ENCODE results near the gene BICRAL. TPM values are rescaled to one million over a fixed set of nuclear protein-coding genes. Genes with fewer than 3 reads are reported as not detected.

BICRAL gene
- total RNA-seq, 1 experiment from 2014 or later = 6.9 TPM

GRCh38 chr6:42764911-42765648, 16.8 kb upstream of the BICRAL start:
- no peaks in the 10 kb centered on the region for H3K36me3 ChIP-seq (ENCODE audit: insufficient read depth, low read length, poor library complexity, severe bottlenecking)
- no peak for DNase-seq (ENCODE audit: low spot score)
- ChIA-PET POLR2A (ENCODE audit: low non-redundant PET) (interaction anchor here (0.8 kb wide), 1 partner anchor 981 kb away, joined by 3 read pairs; no protein-coding TSS in a partner anchor), CTCF (no interaction called here)
- H3K4me1 ChIP-seq (ENCODE audit: insufficient read depth, low read length, poor library complexity, severe bottlenecking) = no peaks in the 10 kb centered on the region
- H3K27me3 ChIP-seq (replicated peaks; ENCODE audit: insufficient read depth, low read depth, low read length, poor library complexity) = no peaks in the 10 kb centered on the region
- BruUV-seq (replicated peaks) = no TSS peak
- TF ChIP-seq CTCF (conservative IDR thresholded peaks at IDR 0.05; ENCODE audit: low read depth, low read length) = no peak
- TF ChIP-seq EZH2 (IDR thresholded peaks at IDR 0.05; ENCODE audit: borderline replicate concordance, low read depth, low read length, poor library complexity, severe bottlenecking) = no peak
- H3K4me3 ChIP-seq (ENCODE audit: low read depth, low read length, poor library complexity, severe bottlenecking) = no peak overlapping the region
- intact Hi-C loops (cut with micrococcal nuclease; ENCODE audit: unreplicated experiment) = no loop called here
- no peaks in the 10 kb centered on the region for H3K9me3 ChIP-seq (ENCODE audit: low read depth, low read length, poor library complexity, severe bottlenecking)
- H3K27ac ChIP-seq (ENCODE audit: low read depth, low read length, poor library complexity, severe bottlenecking) = no peak overlapping the region

- ChIA-PET CTCF (no interaction called here), POLR2A (ENCODE audit: low non-redundant PET) (no interaction called here)
- no peaks in the 10 kb centered on the region for H3K4me1 ChIP-seq (ENCODE audit: insufficient read depth, low read length, poor library complexity, severe bottlenecking)
- no peak overlapping the region for H3K4me3 ChIP-seq (ENCODE audit: low read depth, low read length, poor library complexity, severe bottlenecking)
- DNase-seq (ENCODE audit: low spot score) = no peak
- no TSS peak for BruUV-seq (replicated peaks)
- H3K36me3 ChIP-seq (ENCODE audit: insufficient read depth, low read length, poor library complexity, severe bottlenecking) = no peaks in the 10 kb centered on the region
- no peaks in the 10 kb centered on the region for H3K9me3 ChIP-seq (ENCODE audit: low read depth, low read length, poor library complexity, severe bottlenecking)
- intact Hi-C loops (cut with micrococcal nuclease; ENCODE audit: unreplicated experiment) = no loop called here
- TF ChIP-seq CTCF (conservative IDR thresholded peaks at IDR 0.05; ENCODE audit: low read depth, low read length) = no peak
- no peak for TF ChIP-seq EZH2 (IDR thresholded peaks at IDR 0.05; ENCODE audit: borderline replicate concordance, low read depth, low read length, poor library complexity, severe bottlenecking)
- no peak overlapping the region for H3K27ac ChIP-seq (ENCODE audit: low read depth, low read length, poor library complexity, severe bottlenecking)
- H3K27me3 ChIP-seq (replicated peaks; ENCODE audit: insufficient read depth, low read depth, low read length, poor library complexity) = no peaks in the 10 kb centered on the region
These were observed 15.6 kb upstream of the BICRAL start for GRCh38 chr6:42766163-42766670.

GRCh38 chr6:42769051-42769450, 12.8 kb upstream of the BICRAL start:
- Histone ChIP-seq H3K27ac (ENCODE audit: low read depth, low read length, poor library complexity, severe bottlenecking) (no peak overlapping the region), H3K4me1 (ENCODE audit: insufficient read depth, low read length, poor library complexity, severe bottlenecking) (no peaks in the 10 kb centered on the region), H3K9me3 (ENCODE audit: low read depth, low read length, poor library complexity, severe bottlenecking) (no peaks in the 10 kb centered on the region), H3K27me3 (replicated peaks; ENCODE audit: insufficient read depth, low read depth, low read length, poor library complexity) (no peaks in the 10 kb centered on the region), H3K36me3 (ENCODE audit: insufficient read depth, low read length, poor library complexity, severe bottlenecking) (no peaks in the 10 kb centered on the region), H3K4me3 (ENCODE audit: low read depth, low read length, poor library complexity, severe bottlenecking) (no peak overlapping the region)
- intact Hi-C loops (cut with micrococcal nuclease; ENCODE audit: unreplicated experiment) = no loop called here
- TF ChIP-seq CTCF (conservative IDR thresholded peaks at IDR 0.05; ENCODE audit: low read depth, low read length) (no peak), EZH2 (IDR thresholded peaks at IDR 0.05; ENCODE audit: borderline replicate concordance, low read depth, low read length, poor library complexity, severe bottlenecking) (no peak)
- ChIA-PET POLR2A (ENCODE audit: low non-redundant PET) (interaction anchor here (0.5 kb wide), 1 partner anchor 17 kb away, joined by 3 read pairs; no protein-coding TSS in a partner anchor), CTCF (no interaction called here)
- no peak for DNase-seq (ENCODE audit: low spot score)
- no TSS peak for BruUV-seq (replicated peaks)

Data from A673 (cell line).